HCT116 (cell line): ENCODE results near the gene ANKRD9. TPM values are rescaled to one million over a fixed set of nuclear protein-coding genes. Genes with fewer than 3 reads are reported as not detected.

ENCODE experiments used
- ATAC-seq: fragments of 200-7000 bp; cut with Tn5 transposase; 2 replicates; pipeline ENCODE4 v1.9.1; 2020; ENCODE audit warnings: mild to moderate bottlenecking, moderate library complexity
- BruUV-seq: library from RNA; stranded (reverse); fragments of 400-500 nt; replicated peaks from 2 replicates; lab custom pipeline; 2021; lab: Mats Ljungman, UMichigan
- CTCF ChIA-PET: fragments of 300-600 bp; sonication (Branson Sonifier 250); formaldehyde crosslinking; loops from one replicate; lab custom pipeline; 2021; ENCODE audit warnings: antibody characterized with exemption; lab: Charles Lee
- POLR2A ChIA-PET: fragments of 300-600, 350-600 bp; sonication (Branson Sonifier 250); formaldehyde crosslinking; loops from one replicate; lab custom pipeline; 2021; ENCODE audit warnings: antibody characterized with exemption; lab: Charles Lee
- RAD21 ChIA-PET, 2 experiments: fragments of 300-600 bp; sonication (Branson Sonifier 250); formaldehyde crosslinking; loops; one replicate each; lab custom pipeline; 2023; ENCODE audit warnings: low total read pairs in 2 of 2; ENCODE audit not compliant: uncharacterized antibody in 2 of 2, unreplicated experiment in 2 of 2, low non-redundant PET in 1 of 2; lab: Charles Lee
- DNase-seq: peaks from one replicate; pipeline ENCODE4 v3.0.0-alpha.2; 2010; ENCODE audit warnings: low read depth, low spot score
- H2AFZ ChIP-seq: fragments of 200-600 bp; shearing (Covaris generic), sonication (generic); 2 replicates; pipeline ENCODE4 v1.6.1; 2017; ENCODE audit warnings: low read depth, mixed run types, mixed read lengths, antibody characterized with exemption, low read length; ENCODE audit not compliant: poor library complexity, severe bottlenecking
- H3K27ac ChIP-seq: 2 replicates; pipeline ENCODE4 v1.5.1; 2012; ENCODE audit warnings: low read depth, low read length
- H3K27me3 ChIP-seq: fragments of 200-600 bp; sonication (generic); 2 replicates; pipeline ENCODE4 v1.6.1; 2016; ENCODE audit warnings: mixed run types, low read length, mixed read lengths; ENCODE audit not compliant: insufficient read depth
- H3K36me3 ChIP-seq, 2 experiments: fragments of 200-500 bp in 1 of 2; fragments of 200-600 bp in 1 of 2; sonication (Bioruptor generic) in 1 of 2; sonication (generic) in 1 of 2; 2 replicates each; pipeline versions ENCODE4 v1.5.1 to v1.6.1; 2014 to 2016; ENCODE audit warnings: low read length in 2 of 2, inconsistent platforms in 1 of 2, mixed read lengths in 1 of 2, mixed run types in 1 of 2; ENCODE audit not compliant: insufficient read depth in 2 of 2, control insufficient read depth in 1 of 2
- H3K4me1 ChIP-seq, 2 experiments: fragments of 200-600 bp in 1 of 2; sonication (generic) in 1 of 2; 2 replicates each; pipeline versions ENCODE4 v1.5.1 to v1.6.1; 2012 to 2017; ENCODE audit warnings: low read length in 2 of 2, inconsistent platforms in 1 of 2, mild to moderate bottlenecking in 1 of 2, mixed read lengths in 1 of 2, mixed run types in 1 of 2, moderate library complexity in 1 of 2; ENCODE audit not compliant: insufficient read depth in 2 of 2, control insufficient read depth in 1 of 2
- H3K4me2 ChIP-seq: fragments of 200-600 bp; sonication (generic); 2 replicates; pipeline ENCODE4 v1.6.1; 2017; ENCODE audit warnings: mixed run types, low read length, mixed read lengths
- H3K4me3 ChIP-seq, 2 experiments: fragments of 200-600 bp in 1 of 2; sonication (generic) in 1 of 2; replicated peaks in 1 of 2; 2 replicates each; pipeline ENCODE4 v1.5.1; 2011 to 2016; ENCODE audit warnings: low read length in 2 of 2, control low read depth in 1 of 2, low read depth in 1 of 2, mild to moderate bottlenecking in 1 of 2, mixed read lengths in 1 of 2, mixed run types in 1 of 2
- H3K79me2 ChIP-seq: fragments of 200-600 bp; sonication (generic); 2 replicates; pipeline ENCODE4 v1.6.1; 2017; ENCODE audit warnings: mild to moderate bottlenecking, mixed run types, low read length, moderate library complexity, mixed read lengths; ENCODE audit not compliant: insufficient read depth
- H3K9ac ChIP-seq: fragments of 200-600 bp; sonication (generic); 2 replicates; pipeline ENCODE4 v1.6.1; 2016; ENCODE audit warnings: low read length, mixed read lengths
- H3K9me2 ChIP-seq: fragments of 200-600 bp; sonication (generic), shearing (Covaris generic); 2 replicates; pipeline ENCODE4 v1.6.1; 2017; ENCODE audit warnings: mixed run types, mild to moderate bottlenecking, moderate library complexity; ENCODE audit not compliant: insufficient read depth
- H3K9me3 ChIP-seq, 2 experiments: fragments of 200-500 bp in 1 of 2; fragments of 200-600 bp in 1 of 2; sonication (Bioruptor generic) in 1 of 2; sonication (generic) in 1 of 2; 2 replicates each; pipeline ENCODE4 v1.6.1; 2014 to 2017; ENCODE audit warnings: low read length in 2 of 2, mixed read lengths in 2 of 2, inconsistent platforms in 1 of 2, low read depth in 1 of 2, mild to moderate bottlenecking in 1 of 2, mixed run types in 1 of 2, moderate library complexity in 1 of 2; ENCODE audit not compliant: control insufficient read depth in 1 of 2, insufficient read depth in 1 of 2
- H4K20me1 ChIP-seq: fragments of 200-600 bp; sonication (generic), shearing (Covaris generic); 2 replicates; pipeline ENCODE4 v1.6.1; 2017; ENCODE audit warnings: mixed run types, mild to moderate bottlenecking, moderate library complexity; ENCODE audit not compliant: insufficient read depth
- CBX3 ChIP-seq: IDR thresholded peaks from 2 replicates; pipeline ENCODE4 v1.6.1; 2012; ENCODE audit warnings: low read depth
- CEBPB ChIP-seq: IDR thresholded peaks from 2 replicates; pipeline ENCODE4 v1.6.1; 2012; ENCODE audit warnings: low read depth
- EGR1 ChIP-seq: IDR thresholded peaks from 2 replicates; pipeline ENCODE4 v1.6.1; 2012; ENCODE audit warnings: low read depth
- EZH2phosphoT487 ChIP-seq: fragments of 200-600 bp; IDR thresholded peaks from 2 replicates; pipeline ENCODE4 v1.6.1; 2018; ENCODE audit warnings: antibody characterized with exemption, borderline replicate concordance
- FOSL1 ChIP-seq: IDR thresholded peaks from 2 replicates; pipeline ENCODE4 v1.6.1; 2012; ENCODE audit warnings: low read depth
- JUND ChIP-seq: IDR thresholded peaks from 2 replicates; pipeline ENCODE4 v1.6.1; 2012
- POLR2A ChIP-seq: IDR thresholded peaks from 2 replicates; pipeline ENCODE4 v1.7.0; 2011; ENCODE audit warnings: borderline replicate concordance; ENCODE audit not compliant: insufficient read depth, insufficient read length; ENCODE audit errors: extremely low read depth
- RAD21 ChIP-seq: IDR thresholded peaks from 2 replicates; pipeline ENCODE4 v1.6.1; 2012; ENCODE audit warnings: low read depth, mild to moderate bottlenecking
- SIN3A ChIP-seq: IDR thresholded peaks from 2 replicates; pipeline ENCODE4 v1.6.1; 2012; ENCODE audit warnings: low read depth
- SP1 ChIP-seq: IDR thresholded peaks from 2 replicates; pipeline ENCODE4 v1.6.1; 2012; ENCODE audit warnings: low read depth
- ZFX ChIP-seq: fragments of 450-650 bp; IDR thresholded peaks from 2 replicates; pipeline ENCODE4 v1.6.1; 2017
- ZNF274 ChIP-seq: fragments of 200-500 bp; sonication (Bioruptor generic); IDR thresholded peaks from 2 replicates; pipeline ENCODE4 v1.6.1; 2014; ENCODE audit warnings: mild to moderate bottlenecking, low read depth, low read length, inconsistent platforms
- intact Hi-C: fragments of 100-400 bp; cut with micrococcal nuclease; formaldehyde crosslinking; loops from 2 replicates; pipeline ENCODE4 v1.10.0; 2022
- total RNA-seq: library from RNA; stranded (reverse); gene quantifications from one replicate; pipeline ENCODE4 v1.2.1, GENCODE V29; 2021; ENCODE audit not compliant: unreplicated experiment
- TF ChIP-seq, protein P1 (sequence below): IDR thresholded peaks from 2 replicates; pipeline ENCODE4 v1.6.1; 2012; ENCODE audit warnings: low read depth
- TF ChIP-seq, protein P2 (sequence below): IDR thresholded peaks from 2 replicates; pipeline ENCODE4 v1.6.1; 2012
- TF ChIP-seq, protein P3 (sequence below): IDR thresholded peaks from 2 replicates; pipeline ENCODE4 v1.6.1; 2012
- TF ChIP-seq, protein P4 (sequence below): IDR thresholded peaks from 2 replicates; pipeline ENCODE4 v1.6.1; 2011; ENCODE audit warnings: mild to moderate bottlenecking, low read length, moderate library complexity; ENCODE audit not compliant: insufficient replicate concordance; ENCODE audit errors: extremely low read depth

The ANKRD9 gene
- total RNA-seq, 1 experiment from 2014 or later: 29.0 TPM

DNA sequence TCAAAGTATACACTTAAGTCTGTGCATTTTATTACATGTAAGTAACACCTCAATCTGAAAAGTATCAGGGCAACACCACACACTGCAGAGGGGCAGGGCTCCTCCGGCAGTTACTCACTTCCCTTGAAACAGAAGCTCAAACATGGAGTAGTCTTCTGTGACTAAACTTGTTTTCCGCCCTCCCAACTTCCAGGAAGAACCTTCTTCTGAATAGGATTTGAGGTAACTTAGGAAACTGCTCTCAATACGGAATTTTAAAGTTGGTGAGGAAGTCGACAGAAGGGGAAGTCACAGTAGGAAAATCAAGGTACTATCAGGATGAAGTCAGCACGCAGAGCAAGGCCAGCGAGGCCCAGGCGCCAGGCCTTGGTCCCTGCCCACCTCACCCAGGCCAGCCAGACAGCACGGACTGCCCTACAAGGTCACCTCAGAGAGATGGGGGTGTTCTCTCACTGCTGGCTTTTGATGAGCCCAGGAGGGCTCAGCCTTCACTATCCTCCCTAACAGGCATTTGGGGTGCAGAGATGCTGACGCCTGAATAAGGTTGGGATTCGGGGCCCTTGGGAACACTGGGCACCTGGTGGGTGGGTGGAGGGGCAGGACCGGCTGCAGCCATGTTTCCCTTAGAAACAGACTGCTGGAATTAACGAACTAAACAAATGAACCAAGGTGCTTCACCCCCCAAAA is 5.8 kb downstream of the ANKRD9 start:
- ChIA-PET RAD21 (no interaction called here), POLR2A (no interaction called here), CTCF (no interaction called here)
- no peak for TF ChIP-seq RAD21
- TF ChIP-seq POLR2A: no peak
- intact Hi-C loops: no loop called here
- Histone ChIP-seq H4K20me1 (no peaks in the 10 kb centered on the region), H3K27me3 (no peaks in the 10 kb centered on the region), H3K4me3 (no peak overlapping the region), H3K9me2 (no peaks in the 10 kb centered on the region), H3K4me2 (no peak overlapping the region), H2AFZ (no peak overlapping the region), H3K36me3 (no peaks in the 10 kb centered on the region), H3K9ac (no peak overlapping the region), H3K27ac (no peak overlapping the region), H3K79me2 (peaks cover 3% of the 10 kb centered on the region; the same call in 1 of the 2 replicates), H3K9me3 (no peaks in the 10 kb centered on the region), H3K4me1 (peaks cover 4 to 9% of the 10 kb centered on the region in 2 experiments; a peak in 3 of 4 replicates)
- DNase-seq: no peak
- ATAC-seq: no peak
- no TSS peak for BruUV-seq

DNA sequence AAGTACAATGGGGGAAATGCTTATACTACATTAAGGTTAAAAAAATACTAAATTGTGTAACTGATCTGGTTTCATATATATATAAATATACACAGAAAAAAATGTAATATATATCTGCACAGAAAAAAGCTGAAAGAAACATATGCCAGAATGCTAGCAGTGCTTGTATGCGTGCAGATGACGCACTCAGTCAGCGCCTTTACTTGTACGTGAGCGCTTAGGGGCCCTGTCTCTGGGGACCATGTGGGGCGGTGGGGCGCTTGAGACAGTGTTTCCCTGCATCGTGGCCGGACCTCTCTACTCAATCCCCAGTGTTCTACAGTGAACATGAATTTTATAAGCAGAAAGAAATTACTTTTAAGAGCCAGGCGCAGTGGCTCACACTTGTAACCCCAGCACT is 7.0 kb downstream of the ANKRD9 start:
- ChIA-PET RAD21 (interaction anchor here in 1 of 2 experiments (0.6 kb wide), 1 partner anchor 13 kb away, joined by 9 read pairs; no protein-coding TSS in a partner anchor), POLR2A (no interaction called here), CTCF (no interaction called here)
- Histone ChIP-seq H3K36me3 (no peaks in the 10 kb centered on the region), H3K9ac (no peak overlapping the region), H3K4me1 (no peaks in the 10 kb centered on the region), H3K27ac (no peak overlapping the region), H4K20me1 (no peaks in the 10 kb centered on the region), H3K4me3 (no peak overlapping the region), H2AFZ (no peak overlapping the region), H3K79me2 (no peaks in the 10 kb centered on the region), H3K4me2 (no peak overlapping the region), H3K9me2 (no peaks in the 10 kb centered on the region), H3K9me3 (no peaks in the 10 kb centered on the region), H3K27me3 (no peaks in the 10 kb centered on the region)
- BruUV-seq: no TSS peak
- intact Hi-C loops: no loop called here
- no peak for ATAC-seq
- no peak for DNase-seq
- TF ChIP-seq EZH2phosphoT487 (no peak), FOSL1 (no peak), EGR1 (no peak), RAD21 (no peak), ZNF274 (no peak), CBX3 (no peak), SP1 (no peak), JUND (no peak), ZFX (no peak), SIN3A (no peak), CEBPB (no peak)
- TF ChIP-seq, protein P1, sequence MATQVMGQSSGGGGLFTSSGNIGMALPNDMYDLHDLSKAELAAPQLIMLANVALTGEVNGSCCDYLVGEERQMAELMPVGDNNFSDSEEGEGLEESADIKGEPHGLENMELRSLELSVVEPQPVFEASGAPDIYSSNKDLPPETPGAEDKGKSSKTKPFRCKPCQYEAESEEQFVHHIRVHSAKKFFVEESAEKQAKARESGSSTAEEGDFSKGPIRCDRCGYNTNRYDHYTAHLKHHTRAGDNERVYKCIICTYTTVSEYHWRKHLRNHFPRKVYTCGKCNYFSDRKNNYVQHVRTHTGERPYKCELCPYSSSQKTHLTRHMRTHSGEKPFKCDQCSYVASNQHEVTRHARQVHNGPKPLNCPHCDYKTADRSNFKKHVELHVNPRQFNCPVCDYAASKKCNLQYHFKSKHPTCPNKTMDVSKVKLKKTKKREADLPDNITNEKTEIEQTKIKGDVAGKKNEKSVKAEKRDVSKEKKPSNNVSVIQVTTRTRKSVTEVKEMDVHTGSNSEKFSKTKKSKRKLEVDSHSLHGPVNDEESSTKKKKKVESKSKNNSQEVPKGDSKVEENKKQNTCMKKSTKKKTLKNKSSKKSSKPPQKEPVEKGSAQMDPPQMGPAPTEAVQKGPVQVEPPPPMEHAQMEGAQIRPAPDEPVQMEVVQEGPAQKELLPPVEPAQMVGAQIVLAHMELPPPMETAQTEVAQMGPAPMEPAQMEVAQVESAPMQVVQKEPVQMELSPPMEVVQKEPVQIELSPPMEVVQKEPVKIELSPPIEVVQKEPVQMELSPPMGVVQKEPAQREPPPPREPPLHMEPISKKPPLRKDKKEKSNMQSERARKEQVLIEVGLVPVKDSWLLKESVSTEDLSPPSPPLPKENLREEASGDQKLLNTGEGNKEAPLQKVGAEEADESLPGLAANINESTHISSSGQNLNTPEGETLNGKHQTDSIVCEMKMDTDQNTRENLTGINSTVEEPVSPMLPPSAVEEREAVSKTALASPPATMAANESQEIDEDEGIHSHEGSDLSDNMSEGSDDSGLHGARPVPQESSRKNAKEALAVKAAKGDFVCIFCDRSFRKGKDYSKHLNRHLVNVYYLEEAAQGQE: no peak
- TF ChIP-seq, protein P2, sequence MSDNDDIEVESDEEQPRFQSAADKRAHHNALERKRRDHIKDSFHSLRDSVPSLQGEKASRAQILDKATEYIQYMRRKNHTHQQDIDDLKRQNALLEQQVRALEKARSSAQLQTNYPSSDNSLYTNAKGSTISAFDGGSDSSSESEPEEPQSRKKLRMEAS: no peak
- TF ChIP-seq, protein P3, sequence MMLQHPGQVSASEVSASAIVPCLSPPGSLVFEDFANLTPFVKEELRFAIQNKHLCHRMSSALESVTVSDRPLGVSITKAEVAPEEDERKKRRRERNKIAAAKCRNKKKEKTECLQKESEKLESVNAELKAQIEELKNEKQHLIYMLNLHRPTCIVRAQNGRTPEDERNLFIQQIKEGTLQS: no peak
- TF ChIP-seq, protein P4, sequence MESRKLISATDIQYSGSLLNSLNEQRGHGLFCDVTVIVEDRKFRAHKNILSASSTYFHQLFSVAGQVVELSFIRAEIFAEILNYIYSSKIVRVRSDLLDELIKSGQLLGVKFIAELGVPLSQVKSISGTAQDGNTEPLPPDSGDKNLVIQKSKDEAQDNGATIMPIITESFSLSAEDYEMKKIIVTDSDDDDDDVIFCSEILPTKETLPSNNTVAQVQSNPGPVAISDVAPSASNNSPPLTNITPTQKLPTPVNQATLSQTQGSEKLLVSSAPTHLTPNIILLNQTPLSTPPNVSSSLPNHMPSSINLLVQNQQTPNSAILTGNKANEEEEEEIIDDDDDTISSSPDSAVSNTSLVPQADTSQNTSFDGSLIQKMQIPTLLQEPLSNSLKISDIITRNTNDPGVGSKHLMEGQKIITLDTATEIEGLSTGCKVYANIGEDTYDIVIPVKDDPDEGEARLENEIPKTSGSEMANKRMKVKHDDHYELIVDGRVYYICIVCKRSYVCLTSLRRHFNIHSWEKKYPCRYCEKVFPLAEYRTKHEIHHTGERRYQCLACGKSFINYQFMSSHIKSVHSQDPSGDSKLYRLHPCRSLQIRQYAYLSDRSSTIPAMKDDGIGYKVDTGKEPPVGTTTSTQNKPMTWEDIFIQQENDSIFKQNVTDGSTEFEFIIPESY: no peak
